Measurements from ENCODE around the gene NPPA.
"Not testable (repeated sequence)": the region's sequence is repeated elsewhere in the genome, so short reads cannot be mapped to it uniquely, and the experiment has no call there.

NPPA gene

DNA sequence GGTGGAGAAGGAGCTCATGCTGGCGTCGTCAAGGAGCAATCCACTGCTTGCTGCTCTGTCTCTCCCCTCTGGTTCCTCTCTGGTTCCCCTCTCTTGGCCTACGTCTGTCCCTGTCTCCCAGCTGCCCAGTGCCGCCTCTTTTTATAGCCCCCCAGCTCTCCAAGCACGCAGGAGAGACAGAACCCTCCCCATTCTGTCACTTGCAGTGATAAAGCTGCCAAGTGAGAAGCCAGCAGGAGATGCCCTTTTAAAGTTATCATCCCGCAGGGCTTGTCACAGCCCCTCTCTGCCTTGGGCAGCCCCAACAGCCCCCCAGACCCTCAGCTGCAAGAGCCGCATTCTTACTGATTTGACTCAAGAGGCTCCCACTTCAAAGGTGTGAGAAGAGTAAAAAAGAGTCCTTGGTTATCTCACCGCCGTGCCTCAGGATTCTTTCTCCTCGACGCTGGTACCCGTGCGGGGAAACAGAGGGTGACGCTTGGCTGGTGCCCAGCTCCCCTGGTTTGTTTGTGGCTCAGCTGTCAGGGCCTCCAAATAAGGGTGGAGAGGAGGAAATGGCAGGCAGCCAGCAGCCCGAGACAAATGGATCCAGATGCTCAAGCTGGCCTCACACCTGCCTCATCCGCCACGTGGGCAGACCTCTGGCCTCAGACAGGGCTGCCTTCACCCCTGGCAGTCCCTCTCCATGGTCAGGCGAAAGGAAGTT is at the start of gene NPPA:
TSS of gene NPPA (minus strand) at position 117 of the 706 bp plus-strand sequence. CDS start at position 18, 99 bp downstream.
- peak; percentile 95 for DNase-seq

DNA sequence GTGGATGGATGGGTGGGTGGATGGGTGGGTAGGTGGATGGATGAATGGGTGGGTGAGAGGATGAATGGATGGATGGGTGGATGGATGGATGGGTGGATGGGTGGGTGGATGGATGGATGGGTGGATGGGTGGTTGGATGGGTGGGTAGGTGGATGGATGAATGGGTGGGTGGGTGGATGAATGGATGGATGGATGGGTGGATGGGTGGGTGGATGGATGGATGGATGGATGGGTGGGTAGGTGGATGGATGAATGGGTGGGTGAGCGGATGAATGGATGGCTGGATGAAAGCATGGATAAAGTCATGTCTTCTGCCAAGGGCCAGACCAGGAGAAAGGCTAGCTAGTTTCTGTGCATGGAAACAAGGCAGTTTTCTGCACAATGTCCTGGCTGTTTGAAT is 46.9 kb upstream of the NPPA start:
- not testable (repeated sequence) for DNase-seq

GRCh38 chr1:11893907-11894251 is 46.3 kb upstream of the NPPA start:
- DNase-seq, result peak; percentile 72

DNA sequence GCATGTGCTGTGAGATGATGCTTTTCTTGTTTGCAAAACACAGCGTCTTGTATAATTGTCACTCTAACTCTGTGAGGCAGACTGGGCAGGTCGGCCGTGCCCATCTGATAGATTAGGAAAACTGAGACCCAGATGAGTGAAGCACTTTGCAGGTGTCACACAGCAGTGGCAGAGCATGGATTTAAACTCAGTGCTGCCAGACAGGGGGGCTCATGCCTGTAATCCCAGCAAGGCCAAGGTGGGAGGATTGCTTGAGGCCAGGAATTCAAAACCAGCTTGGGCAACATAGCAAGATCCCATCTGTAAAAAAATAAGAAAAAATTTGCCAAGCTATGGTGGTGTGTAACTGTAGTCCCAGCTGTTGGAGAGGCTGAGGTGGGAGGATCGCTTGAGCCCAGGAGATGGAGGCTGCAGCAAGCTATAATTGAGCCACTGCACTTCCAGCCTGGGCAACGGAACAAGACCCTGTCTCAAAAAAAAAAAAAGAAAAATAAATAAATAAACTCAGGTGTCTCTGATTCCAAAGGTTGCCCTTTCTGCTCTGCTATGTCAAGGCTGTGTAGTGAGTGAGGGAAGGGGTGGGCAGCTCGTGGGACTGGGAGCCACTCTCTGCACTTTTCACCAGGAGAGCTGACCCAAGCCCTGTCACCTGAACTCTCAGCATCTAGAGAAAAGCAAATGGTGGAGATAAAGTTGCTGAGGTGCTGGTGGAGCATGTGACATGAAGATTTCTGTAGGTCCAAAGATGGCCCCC is 44.0 kb upstream of the NPPA start:
- DNase-seq, result no peak

DNA sequence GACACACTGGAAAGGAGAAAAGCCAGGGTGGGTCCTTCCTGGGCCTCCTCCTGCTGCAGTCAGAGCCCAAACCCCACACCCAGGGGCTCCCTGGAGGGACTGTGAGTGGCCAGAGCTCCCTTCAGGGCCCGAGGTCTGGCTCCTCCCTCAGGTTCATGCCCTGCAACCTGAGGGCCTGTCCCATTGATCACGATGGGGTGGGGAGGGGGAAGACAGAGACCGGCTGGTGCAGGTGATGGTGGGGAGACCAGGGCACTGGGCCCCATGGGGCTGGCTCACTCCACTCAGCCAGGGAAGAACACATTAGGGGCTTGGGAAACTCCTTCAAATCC is 41.3 kb upstream of the NPPA start:
- DNase-seq, result no peak

DNA sequence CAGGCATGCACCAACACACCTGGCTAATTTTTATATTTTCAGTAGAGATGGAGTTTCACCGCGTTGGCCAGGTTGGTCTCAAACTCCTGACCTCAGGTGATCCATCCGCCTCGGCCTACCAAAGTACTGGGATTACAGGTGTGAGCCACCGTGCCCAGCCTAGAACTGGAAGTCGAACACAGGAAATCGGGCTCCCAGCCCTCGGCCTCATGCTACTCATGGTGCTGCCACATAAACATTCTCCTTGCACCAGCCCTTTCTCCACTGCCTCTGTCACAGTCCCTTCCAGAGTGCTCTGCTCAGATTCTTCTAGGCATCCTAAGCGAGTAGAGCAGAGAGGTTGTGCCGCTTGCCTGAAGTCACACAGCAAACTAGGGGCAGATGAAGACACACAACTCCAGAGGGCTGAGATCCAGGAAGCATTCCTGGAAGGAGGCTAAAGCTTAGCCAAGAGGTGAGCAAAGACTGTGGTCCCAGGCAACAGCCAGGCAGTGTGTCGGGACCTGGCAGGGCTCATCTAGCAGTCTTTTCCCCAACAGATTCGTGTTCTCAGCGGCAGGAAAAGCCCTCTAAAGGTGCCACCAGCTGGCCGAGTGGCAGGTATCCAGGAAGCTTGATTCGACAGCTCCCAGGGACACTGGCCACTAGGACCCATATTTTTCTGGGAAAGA is 40.8 kb upstream of the NPPA start:
- DNase-seq, result no peak

GRCh38 chr1:11887666-11888007 is 40.1 kb upstream of the NPPA start:
- DNase-seq, result no peak

DNA sequence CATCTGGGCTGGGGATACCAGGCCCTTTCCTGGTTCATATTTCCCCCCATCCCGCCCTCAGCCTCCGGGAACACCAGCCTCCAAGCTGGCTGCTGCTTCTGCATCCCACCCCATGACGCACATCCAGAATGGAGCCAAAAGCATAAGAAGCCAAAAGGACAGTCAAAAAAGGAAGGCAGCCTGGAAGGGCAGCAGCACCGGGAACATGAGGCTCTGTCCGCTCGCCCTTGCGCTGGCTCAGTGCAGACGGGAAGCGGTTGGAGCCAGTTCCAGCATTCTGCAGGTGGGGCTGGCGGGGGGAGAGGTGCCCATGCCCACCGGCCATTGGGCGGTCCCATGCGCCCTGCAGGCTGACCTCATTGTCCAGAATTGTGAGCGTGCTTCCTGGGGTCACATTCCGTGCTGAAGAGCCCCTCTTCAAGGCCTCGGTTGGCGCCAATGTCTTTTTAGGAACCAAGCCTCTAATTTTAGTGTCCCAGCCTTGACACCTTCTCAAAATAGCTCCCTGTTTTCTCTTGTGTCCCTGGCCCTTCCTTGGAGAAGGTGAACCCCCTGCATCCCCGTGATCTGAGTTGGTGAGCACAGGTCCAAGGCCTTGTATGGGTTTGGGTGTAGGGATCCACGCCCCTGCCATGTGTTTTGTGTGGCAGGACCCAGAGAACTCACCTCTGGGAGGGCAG is 39.5 kb upstream of the NPPA start:
- no peak for DNase-seq

DNA sequence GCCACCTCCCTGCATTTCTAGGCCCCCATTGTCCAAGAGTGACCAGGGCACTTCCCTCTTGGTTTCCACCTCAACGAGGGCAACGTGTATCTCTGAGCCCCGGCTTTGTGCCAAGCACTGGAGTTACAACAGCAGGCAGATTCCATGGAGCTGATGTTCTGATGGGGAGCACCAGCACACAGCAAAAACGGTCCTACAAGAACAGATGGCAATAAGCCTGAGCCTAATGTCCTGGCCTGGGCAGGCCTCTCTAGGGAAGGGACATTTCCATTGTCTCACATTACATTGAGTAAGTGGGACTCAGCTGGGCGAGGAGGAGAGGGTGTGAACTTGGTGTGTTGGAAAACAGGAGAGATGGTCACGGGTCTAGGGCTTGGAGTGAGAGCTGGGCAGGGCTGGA is 38.3 kb upstream of the NPPA start:
- DNase-seq, result no peak

- DNase-seq, result peak; percentile 18
These were observed 35.4 kb upstream of the NPPA start for GRCh38 chr1:11882814-11883538.

DNA sequence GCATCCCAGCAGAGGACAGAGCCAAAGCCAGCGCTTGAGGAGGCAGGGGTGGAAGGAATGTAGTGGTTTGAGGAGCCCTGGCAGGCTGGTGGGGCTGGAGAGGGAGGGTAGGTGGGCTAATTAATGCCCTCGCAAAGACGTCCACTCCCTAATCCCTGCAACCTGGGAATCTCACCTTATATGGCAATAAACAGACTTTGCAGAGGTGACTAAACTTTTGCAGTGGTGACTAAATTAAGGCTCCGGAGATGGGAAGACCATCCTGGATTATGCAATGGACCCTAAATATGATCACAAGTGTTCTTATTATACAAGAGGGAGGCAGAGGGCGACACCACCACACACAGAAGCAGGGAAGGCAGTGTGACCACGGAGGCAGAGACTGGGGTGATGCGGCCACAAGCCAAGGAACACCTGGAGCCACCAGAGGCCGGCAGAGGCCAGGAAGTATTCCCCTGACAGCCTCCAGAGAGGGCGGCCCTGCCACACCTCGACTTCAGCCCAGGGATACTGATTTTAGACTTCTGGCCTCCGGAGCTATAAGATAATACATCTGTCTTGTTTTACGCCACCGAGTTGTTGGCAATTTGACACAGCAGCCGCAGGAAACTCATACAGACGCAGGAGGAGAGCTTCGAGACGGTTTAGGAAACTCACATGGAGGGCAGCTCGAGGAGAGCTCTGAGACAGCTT is 34.3 kb upstream of the NPPA start:
- no peak for DNase-seq

DNA sequence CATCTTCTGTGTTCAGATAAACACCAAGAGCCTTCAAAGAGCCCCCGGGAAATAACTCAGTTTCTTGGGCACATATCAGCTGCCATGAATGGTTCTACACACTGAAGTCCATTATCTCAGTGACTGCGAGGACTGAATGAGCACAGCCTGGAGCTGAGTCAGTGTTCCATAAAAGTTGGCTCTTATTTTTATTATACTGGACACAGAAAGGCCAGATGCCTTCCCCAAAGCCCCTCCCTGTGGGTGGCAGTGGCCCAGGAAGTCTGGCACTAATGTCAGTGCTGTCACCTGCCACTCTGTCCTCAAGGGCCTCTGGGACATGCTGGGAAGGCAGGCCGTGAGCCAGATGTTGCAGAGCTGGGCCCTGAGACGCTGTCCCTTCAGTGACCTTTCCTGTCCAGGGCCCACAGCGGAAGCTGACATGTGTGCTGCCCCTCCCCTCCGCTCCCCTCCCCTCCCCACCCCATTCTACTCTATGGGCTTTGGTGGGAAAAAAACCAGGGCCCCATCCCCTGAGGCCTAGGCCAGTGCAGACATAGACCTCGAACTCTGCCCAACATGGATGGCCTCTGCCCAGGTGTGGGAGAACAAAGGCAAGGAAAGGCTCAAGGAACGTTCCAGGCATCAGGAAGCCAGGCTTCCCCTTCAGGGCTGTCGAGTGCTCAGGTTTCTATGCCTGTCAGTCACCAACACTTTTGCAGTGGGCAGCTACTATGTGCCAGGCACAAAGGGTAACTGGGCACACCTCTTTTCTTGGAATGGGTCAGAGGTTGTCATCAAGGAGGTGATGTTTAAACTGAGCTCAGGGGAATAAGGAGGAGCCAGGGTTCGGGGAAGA is 33.5 kb upstream of the NPPA start:
- no peak for DNase-seq

- no peak for DNase-seq
These were observed 32.6 kb upstream of the NPPA start for GRCh38 chr1:11880181-11880575.

GRCh38 chr1:11879311-11880180 is 32.0 kb upstream of the NPPA start:
- DNase-seq, result no peak

- no peak for DNase-seq
These were observed 31.3 kb upstream of the NPPA start for GRCh38 chr1:11878891-11879190.

- DNase-seq, result no peak
These were observed 30.7 kb upstream of the NPPA start for GRCh38 chr1:11878081-11878890.

GRCh38 chr1:11877074-11877473 is 29.5 kb upstream of the NPPA start:
- DNase-seq, result no peak

GRCh38 chr1:11875094-11875493 is 27.5 kb upstream of the NPPA start:
- DNase-seq, result no peak

DNA sequence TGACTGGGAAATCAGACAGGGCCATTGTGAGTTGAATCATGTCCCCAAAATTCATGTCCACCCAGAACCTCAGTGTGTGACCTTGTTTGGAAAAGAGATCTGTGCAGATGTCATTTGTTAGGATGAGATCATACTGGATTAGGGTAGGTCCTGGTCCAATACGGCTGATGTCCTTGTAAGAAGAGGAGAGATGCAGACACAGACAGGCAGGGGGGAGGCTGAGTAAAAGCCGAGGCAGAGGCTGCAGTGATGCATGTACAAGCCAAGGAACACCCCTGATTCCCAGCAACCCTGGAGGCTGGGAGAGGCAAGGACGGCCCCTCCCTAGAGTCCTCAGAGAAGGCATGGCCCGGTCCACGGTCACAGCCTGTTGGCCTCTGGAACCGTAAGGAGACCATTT is 27.0 kb upstream of the NPPA start:
- no peak for DNase-seq

- no peak for DNase-seq
These were observed 26.6 kb upstream of the NPPA start for GRCh38 chr1:11874258-11874562.
